ENCODE results near the gene SDK1.

Gene SDK1

GRCh38 chr7:3670898-3671297, 369.8 kb downstream of the SDK1 start:
- H3K4me3 ChIP-seq (ENCODE audit: low read depth, low read length) = no peak overlapping the region
- no peaks in the 10 kb centered on the region for H3K4me1 ChIP-seq (ENCODE audit: control insufficient read depth, insufficient read depth, low read length)
- H3K36me3 ChIP-seq (ENCODE audit: control insufficient read depth in 2 of 2, insufficient read depth in 1 of 2, low read length in 2 of 2) = no peaks in the 10 kb centered on the region
- H3K27ac ChIP-seq (ENCODE audit: extremely low read depth, low read depth, low read length) = no peak overlapping the region
- TF ChIP-seq, protein P1, sequence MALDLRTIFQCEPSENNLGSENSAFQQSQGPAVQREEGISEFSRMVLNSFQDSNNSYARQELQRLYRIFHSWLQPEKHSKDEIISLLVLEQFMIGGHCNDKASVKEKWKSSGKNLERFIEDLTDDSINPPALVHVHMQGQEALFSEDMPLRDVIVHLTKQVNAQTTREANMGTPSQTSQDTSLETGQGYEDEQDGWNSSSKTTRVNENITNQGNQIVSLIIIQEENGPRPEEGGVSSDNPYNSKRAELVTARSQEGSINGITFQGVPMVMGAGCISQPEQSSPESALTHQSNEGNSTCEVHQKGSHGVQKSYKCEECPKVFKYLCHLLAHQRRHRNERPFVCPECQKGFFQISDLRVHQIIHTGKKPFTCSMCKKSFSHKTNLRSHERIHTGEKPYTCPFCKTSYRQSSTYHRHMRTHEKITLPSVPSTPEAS (tag by site-specific recombination; IDR thresholded peaks at IDR 0.05) = no peak
- TF ChIP-seq SALL2 (tag by site-specific recombination; IDR thresholded peaks at IDR 0.05; ENCODE audit: borderline replicate concordance) (no peak), ZBTB49 (tag by site-specific recombination; IDR thresholded peaks at IDR 0.05; ENCODE audit: low read depth) (no peak), ZNF776 (tag by site-specific recombination; IDR thresholded peaks at IDR 0.05; ENCODE audit: borderline replicate concordance) (no peak), ZBTB20 (tag by site-specific recombination; IDR thresholded peaks at IDR 0.05) (no peak), ZNF175 (tag by site-specific recombination; IDR thresholded peaks at IDR 0.05) (no peak), GLI4 (tag by site-specific recombination; IDR thresholded peaks at IDR 0.05) (no peak), ZNF426 (tag by site-specific recombination; IDR thresholded peaks at IDR 0.05) (no peak), ZBTB17 (tag by site-specific recombination; IDR thresholded peaks at IDR 0.05) (no peak), ZBTB1 (tag by site-specific recombination; IDR thresholded peaks at IDR 0.05) (no peak), ZNF112 (tag by site-specific recombination; IDR thresholded peaks at IDR 0.05) (no peak), ZNF548 (tag by site-specific recombination; IDR thresholded peaks at IDR 0.05) (no peak), ZNF660 (tag by site-specific recombination; IDR thresholded peaks at IDR 0.05) (no peak), ZNF624 (tag by site-specific recombination; IDR thresholded peaks at IDR 0.05) (no peak), ZNF23 (tag by site-specific recombination; IDR thresholded peaks at IDR 0.05; ENCODE audit: borderline replicate concordance) (no peak), EGR2 (tag by site-specific recombination; IDR thresholded peaks at IDR 0.05; ENCODE audit: low read depth) (no peak), ZNF335 (tag by site-specific recombination; conservative IDR thresholded peaks at IDR 0.05) (no peak), ZNF555 (tag by site-specific recombination; conservative IDR thresholded peaks at IDR 0.05) (no peak), ZNF610 (tag by site-specific recombination; IDR thresholded peaks at IDR 0.05; ENCODE audit: borderline replicate concordance) (no peak)
- TF ChIP-seq, protein P2, sequence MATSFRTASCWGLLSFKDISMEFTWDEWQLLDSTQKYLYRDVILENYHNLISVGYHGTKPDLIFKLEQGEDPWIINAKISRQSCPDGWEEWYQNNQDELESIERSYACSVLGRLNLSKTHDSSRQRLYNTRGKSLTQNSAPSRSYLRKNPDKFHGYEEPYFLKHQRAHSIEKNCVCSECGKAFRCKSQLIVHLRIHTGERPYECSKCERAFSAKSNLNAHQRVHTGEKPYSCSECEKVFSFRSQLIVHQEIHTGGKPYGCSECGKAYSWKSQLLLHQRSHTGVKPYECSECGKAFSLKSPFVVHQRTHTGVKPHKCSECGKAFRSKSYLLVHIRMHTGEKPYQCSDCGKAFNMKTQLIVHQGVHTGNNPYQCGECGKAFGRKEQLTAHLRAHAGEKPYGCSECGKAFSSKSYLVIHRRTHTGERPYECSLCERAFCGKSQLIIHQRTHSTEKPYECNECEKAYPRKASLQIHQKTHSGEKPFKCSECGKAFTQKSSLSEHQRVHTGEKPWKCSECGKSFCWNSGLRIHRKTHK (tag by site-specific recombination; IDR thresholded peaks at IDR 0.05) = no peak
- H3K9me3 ChIP-seq (ENCODE audit: control insufficient read depth, insufficient read depth, low read depth, low read length) = no peaks in the 10 kb centered on the region
- ChIA-PET POLR2A (no interaction called here), CTCF (interaction anchor here (0.6 to 0.8 kb wide), 3 partner anchors 191 to 298 kb away, joined by 3 to 5 read pairs (median 3); no protein-coding TSS in a partner anchor)

DNA sequence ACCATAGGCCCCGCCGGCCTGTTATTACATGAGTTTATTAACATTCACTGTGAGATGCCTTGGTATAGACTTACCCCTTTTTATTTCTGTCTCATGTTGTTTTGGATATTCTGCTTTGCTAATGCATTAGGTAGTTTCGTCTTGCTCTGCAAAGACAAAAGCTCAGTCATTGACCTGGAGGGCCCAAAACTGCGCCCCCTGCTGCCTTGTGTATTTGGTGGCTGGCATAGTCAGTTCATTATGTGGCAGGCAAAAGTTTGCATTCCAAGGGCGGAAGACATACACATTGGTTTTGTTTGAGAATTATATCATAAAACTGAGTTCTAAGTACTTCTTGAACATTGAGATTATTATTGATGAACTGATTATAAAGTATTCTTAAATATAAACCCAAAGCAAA, 372.5 kb downstream of the SDK1 start:
- Histone ChIP-seq H3K27ac (ENCODE audit: extremely low read depth, low read depth, low read length) (no peak overlapping the region), H3K4me1 (ENCODE audit: control insufficient read depth, insufficient read depth, low read length) (no peaks in the 10 kb centered on the region), H3K36me3 (ENCODE audit: control insufficient read depth in 2 of 2, insufficient read depth in 1 of 2, low read length in 2 of 2) (no peaks in the 10 kb centered on the region), H3K4me3 (ENCODE audit: low read depth, low read length) (no peak overlapping the region), H3K9me3 (ENCODE audit: control insufficient read depth, insufficient read depth, low read depth, low read length) (no peaks in the 10 kb centered on the region)
- ChIA-PET CTCF (interaction anchor here (0.5 to 2.8 kb wide), 10 partner anchors 10 to 608 kb away, joined by 3 to 14 read pairs (median 4); no protein-coding TSS in a partner anchor), POLR2A (no interaction called here)
- TF ChIP-seq, protein P1 (tag by site-specific recombination; IDR thresholded peaks at IDR 0.05) = no peak
- TF ChIP-seq ZNF548 (tag by site-specific recombination; IDR thresholded peaks at IDR 0.05) (no peak), ZNF843 (tag by site-specific recombination; IDR thresholded peaks at IDR 0.05) (no peak), SALL2 (tag by site-specific recombination; IDR thresholded peaks at IDR 0.05; ENCODE audit: borderline replicate concordance) (no peak), ZNF140 (tag by site-specific recombination; IDR thresholded peaks at IDR 0.05) (no peak), KLF1 (tag by site-specific recombination; IDR thresholded peaks at IDR 0.05) (no peak), GFI1B (tag by site-specific recombination; IDR thresholded peaks at IDR 0.05) (no peak), ZNF16 (tag by site-specific recombination; IDR thresholded peaks at IDR 0.05; ENCODE audit: low read depth) (no peak), ZNF2 (tag by site-specific recombination; IDR thresholded peaks at IDR 0.05) (no peak), ZBTB8A (tag by site-specific recombination; IDR thresholded peaks at IDR 0.05) (no peak)
- TF ChIP-seq, protein P3, sequence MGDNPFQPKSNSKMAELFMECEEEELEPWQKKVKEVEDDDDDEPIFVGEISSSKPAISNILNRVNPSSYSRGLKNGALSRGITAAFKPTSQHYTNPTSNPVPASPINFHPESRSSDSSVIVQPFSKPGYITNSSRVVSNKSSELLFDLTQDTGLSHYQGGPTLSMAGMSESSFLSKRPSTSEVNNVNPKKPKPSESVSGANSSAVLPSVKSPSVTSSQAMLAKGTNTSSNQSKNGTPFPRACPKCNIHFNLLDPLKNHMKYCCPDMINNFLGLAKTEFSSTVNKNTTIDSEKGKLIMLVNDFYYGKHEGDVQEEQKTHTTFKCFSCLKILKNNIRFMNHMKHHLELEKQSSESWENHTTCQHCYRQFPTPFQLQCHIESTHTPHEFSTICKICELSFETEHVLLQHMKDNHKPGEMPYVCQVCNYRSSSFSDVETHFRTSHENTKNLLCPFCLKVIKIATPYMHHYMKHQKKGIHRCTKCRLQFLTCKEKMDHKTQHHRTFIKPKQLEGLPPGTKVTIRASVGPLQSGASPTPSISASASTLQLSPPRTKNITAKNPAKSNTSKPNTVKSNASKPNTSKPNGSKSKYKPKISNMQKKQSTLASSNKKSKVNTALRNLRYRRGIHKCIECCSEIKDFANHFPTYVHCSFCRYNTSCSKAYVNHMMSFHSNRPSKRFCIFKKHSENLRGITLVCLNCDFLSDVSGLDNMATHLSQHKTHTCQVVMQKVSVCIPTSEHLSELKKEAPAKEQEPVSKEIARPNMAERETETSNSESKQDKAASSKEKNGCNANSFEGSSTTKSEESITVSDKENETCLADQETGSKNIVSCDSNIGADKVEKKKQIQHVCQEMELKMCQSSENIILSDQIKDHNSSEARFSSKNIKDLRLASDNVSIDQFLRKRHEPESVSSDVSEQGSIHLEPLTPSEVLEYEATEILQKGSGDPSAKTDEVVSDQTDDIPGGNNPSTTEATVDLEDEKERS (tag by site-specific recombination; IDR thresholded peaks at IDR 0.05) = no peak

Data from HEK293 (cell line).